Measurements from ENCODE around the gene CADM4. TPM values are rescaled to one million over a fixed set of nuclear protein-coding genes. Genes with fewer than 3 reads are reported as not detected.

Gene CADM4
- total RNA-seq, 1 experiment from 2014 or later: 28.7 TPM

DNA sequence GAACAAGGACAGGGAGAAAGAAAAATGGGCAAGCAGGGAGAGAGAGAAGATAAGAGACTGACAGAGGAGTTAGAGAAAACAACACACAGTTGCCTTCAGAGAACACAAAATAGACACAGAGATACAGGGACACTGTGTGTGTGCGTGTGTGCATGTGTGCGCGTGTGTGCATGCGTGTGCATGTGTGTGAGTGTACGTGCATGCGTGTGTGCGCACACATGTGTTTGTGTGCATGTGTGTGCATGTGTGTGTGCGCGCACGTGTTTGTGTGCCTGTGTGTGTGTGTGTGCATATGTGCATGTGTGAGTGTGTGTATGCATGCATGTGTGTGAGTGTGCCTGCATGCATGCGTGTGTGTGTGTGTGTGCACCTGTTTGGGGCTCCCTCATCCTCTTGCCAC is 36.3 kb upstream of the CADM4 start:
- CTCF ChIA-PET: no interaction called here

DNA sequence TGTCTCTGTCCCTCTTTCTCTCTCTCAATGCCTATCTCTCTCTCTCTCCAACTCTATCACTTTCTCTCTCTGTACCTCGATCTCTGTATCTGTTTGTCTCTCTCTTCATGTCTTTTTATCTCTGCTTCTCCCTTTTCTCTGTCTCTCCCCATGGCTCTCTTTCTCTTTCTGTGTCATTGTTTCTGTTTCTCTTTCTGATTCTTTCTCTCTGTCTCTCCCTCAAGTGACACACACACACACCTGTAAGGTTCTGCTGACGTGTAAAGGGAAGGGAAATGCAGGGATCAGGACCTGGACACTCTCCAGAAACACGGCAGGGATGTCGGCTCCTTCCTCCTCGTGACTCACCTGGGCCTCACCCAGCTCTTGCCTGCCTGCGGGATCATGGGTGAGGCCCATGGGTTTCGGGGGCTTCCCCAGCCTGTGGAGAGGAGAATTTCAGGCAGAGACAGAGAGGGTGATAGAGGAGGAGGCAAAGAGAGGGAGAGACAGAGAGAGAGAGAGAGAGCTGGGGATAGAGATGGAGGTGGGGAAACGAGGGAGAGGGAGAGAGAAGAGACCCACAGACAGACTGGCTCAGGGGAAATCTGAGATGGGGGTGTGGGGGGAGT is 35.7 kb upstream of the CADM4 start:
- H3K27me3 ChIP-seq (ENCODE audit: insufficient read depth, low read length): no peaks in the 10 kb centered on the region
- ChIA-PET POLR2A (interaction anchor here (0.7 to 2.0 kb wide), 4 partner anchors 12 to 50 kb away, joined by 3 to 8 read pairs (median 3); no protein-coding TSS in a partner anchor), RAD21 (ENCODE audit: low non-redundant PET in 1 of 2, low total read pairs in 2 of 2, uncharacterized antibody in 2 of 2, unreplicated experiment in 2 of 2) (interaction anchor here in 1 of 2 experiments (0.6 kb wide), 1 partner anchor 109 kb away, joined by 4 read pairs; no protein-coding TSS in a partner anchor), CTCF (no interaction called here)
- H4K20me1 ChIP-seq (ENCODE audit: insufficient read depth): no peaks in the 10 kb centered on the region
- BruUV-seq (replicated peaks): no TSS peak
- peak overlapping the region; percentile 72 for H3K27ac ChIP-seq (ENCODE audit: low read depth, low read length)
- H3K9ac ChIP-seq (ENCODE audit: low read length): peak overlapping the region; percentile 54
- ATAC-seq (peak; percentile 89), DNase-seq (ENCODE audit: low read depth, low spot score) (peak; percentile 92)
- H3K36me3 ChIP-seq (ENCODE audit: control insufficient read depth in 1 of 2, insufficient read depth in 2 of 2, low read length in 2 of 2): no peaks in the 10 kb centered on the region
- peaks cover 37 to 69% of the 10 kb centered on the region in 2 experiments for H3K4me1 ChIP-seq (ENCODE audit: control insufficient read depth in 1 of 2, insufficient read depth in 2 of 2, low read length in 2 of 2)
- no peaks in the 10 kb centered on the region for H3K9me2 ChIP-seq (ENCODE audit: insufficient read depth)
- H2AFZ ChIP-seq (ENCODE audit: low read depth, low read length, poor library complexity, severe bottlenecking): no peak overlapping the region
- H3K9me3 ChIP-seq (ENCODE audit: control insufficient read depth in 1 of 2, insufficient read depth in 1 of 2, low read depth in 1 of 2, low read length in 2 of 2): no peaks in the 10 kb centered on the region
- intact Hi-C loops (cut with micrococcal nuclease): loop anchor here (10.0 kb wide), 1 partner anchor 109 kb away; the partner anchor contains the start of gene KCNN4
- H3K4me2 ChIP-seq (ENCODE audit: low read length): peak overlapping the region; percentile 70
- H3K79me2 ChIP-seq (ENCODE audit: insufficient read depth, low read length): no peaks in the 10 kb centered on the region; the same call in 1 of the 2 replicates
- peak overlapping the region in 1 of 2 experiments; percentile 34; a peak in 3 of 4 replicates for H3K4me3 ChIP-seq (replicated peaks in 1 of 2; ENCODE audit: low read depth in 1 of 2, low read length in 2 of 2)
- TF ChIP-seq JUND (IDR thresholded peaks at IDR 0.05) (peak; percentile 93), POLR2AphosphoS5 (IDR thresholded peaks at IDR 0.05; ENCODE audit: low read depth, low read length) (peak; percentile 48; the same call in 1 of the 2 replicates), SRF (IDR thresholded peaks at IDR 0.05; ENCODE audit: low read depth) (no peak; the same call in 1 of the 2 replicates), SP1 (IDR thresholded peaks at IDR 0.05; ENCODE audit: low read depth) (peak; percentile 93), ZFX (IDR thresholded peaks at IDR 0.05) (no peak), SIN3A (IDR thresholded peaks at IDR 0.05; ENCODE audit: low read depth) (no peak; the same call in 1 of the 2 replicates), CEBPB (IDR thresholded peaks at IDR 0.05; ENCODE audit: low read depth) (no peak; the same call in 1 of the 2 replicates)
- TF ChIP-seq, protein P1, sequence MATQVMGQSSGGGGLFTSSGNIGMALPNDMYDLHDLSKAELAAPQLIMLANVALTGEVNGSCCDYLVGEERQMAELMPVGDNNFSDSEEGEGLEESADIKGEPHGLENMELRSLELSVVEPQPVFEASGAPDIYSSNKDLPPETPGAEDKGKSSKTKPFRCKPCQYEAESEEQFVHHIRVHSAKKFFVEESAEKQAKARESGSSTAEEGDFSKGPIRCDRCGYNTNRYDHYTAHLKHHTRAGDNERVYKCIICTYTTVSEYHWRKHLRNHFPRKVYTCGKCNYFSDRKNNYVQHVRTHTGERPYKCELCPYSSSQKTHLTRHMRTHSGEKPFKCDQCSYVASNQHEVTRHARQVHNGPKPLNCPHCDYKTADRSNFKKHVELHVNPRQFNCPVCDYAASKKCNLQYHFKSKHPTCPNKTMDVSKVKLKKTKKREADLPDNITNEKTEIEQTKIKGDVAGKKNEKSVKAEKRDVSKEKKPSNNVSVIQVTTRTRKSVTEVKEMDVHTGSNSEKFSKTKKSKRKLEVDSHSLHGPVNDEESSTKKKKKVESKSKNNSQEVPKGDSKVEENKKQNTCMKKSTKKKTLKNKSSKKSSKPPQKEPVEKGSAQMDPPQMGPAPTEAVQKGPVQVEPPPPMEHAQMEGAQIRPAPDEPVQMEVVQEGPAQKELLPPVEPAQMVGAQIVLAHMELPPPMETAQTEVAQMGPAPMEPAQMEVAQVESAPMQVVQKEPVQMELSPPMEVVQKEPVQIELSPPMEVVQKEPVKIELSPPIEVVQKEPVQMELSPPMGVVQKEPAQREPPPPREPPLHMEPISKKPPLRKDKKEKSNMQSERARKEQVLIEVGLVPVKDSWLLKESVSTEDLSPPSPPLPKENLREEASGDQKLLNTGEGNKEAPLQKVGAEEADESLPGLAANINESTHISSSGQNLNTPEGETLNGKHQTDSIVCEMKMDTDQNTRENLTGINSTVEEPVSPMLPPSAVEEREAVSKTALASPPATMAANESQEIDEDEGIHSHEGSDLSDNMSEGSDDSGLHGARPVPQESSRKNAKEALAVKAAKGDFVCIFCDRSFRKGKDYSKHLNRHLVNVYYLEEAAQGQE (IDR thresholded peaks at IDR 0.05; ENCODE audit: low read depth): no peak
- TF ChIP-seq, protein P2, sequence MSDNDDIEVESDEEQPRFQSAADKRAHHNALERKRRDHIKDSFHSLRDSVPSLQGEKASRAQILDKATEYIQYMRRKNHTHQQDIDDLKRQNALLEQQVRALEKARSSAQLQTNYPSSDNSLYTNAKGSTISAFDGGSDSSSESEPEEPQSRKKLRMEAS (IDR thresholded peaks at IDR 0.05): peak; percentile 88
- TF ChIP-seq, protein P3, sequence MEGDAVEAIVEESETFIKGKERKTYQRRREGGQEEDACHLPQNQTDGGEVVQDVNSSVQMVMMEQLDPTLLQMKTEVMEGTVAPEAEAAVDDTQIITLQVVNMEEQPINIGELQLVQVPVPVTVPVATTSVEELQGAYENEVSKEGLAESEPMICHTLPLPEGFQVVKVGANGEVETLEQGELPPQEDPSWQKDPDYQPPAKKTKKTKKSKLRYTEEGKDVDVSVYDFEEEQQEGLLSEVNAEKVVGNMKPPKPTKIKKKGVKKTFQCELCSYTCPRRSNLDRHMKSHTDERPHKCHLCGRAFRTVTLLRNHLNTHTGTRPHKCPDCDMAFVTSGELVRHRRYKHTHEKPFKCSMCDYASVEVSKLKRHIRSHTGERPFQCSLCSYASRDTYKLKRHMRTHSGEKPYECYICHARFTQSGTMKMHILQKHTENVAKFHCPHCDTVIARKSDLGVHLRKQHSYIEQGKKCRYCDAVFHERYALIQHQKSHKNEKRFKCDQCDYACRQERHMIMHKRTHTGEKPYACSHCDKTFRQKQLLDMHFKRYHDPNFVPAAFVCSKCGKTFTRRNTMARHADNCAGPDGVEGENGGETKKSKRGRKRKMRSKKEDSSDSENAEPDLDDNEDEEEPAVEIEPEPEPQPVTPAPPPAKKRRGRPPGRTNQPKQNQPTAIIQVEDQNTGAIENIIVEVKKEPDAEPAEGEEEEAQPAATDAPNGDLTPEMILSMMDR (IDR thresholded peaks at IDR 0.05 in 2 of 3, conservative IDR thresholded peaks at IDR 0.05 in 1 of 3; ENCODE audit: borderline replicate concordance in 1 of 3, insufficient read depth in 1 of 3, low read depth in 2 of 3, low read length in 2 of 3): no peak
- TF ChIP-seq, protein P4, sequence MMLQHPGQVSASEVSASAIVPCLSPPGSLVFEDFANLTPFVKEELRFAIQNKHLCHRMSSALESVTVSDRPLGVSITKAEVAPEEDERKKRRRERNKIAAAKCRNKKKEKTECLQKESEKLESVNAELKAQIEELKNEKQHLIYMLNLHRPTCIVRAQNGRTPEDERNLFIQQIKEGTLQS (IDR thresholded peaks at IDR 0.05): no peak

More for the DNA sequence above, 36.3 kb upstream of the CADM4 start:
- Histone ChIP-seq H3K36me3 (ENCODE audit: control insufficient read depth in 1 of 2, insufficient read depth in 2 of 2, low read length in 2 of 2) (no peaks in the 10 kb centered on the region), H3K9me2 (ENCODE audit: insufficient read depth) (no peaks in the 10 kb centered on the region), H3K4me2 (ENCODE audit: low read length) (peak overlapping the region; percentile 70), H3K27ac (ENCODE audit: low read depth, low read length) (peak overlapping the region; percentile 72), H4K20me1 (ENCODE audit: insufficient read depth) (no peaks in the 10 kb centered on the region), H3K27me3 (ENCODE audit: insufficient read depth, low read length) (no peaks in the 10 kb centered on the region), H2AFZ (ENCODE audit: low read depth, low read length, poor library complexity, severe bottlenecking) (no peak overlapping the region), H3K4me3 (replicated peaks in 1 of 2; ENCODE audit: low read depth in 1 of 2, low read length in 2 of 2) (peak overlapping the region in 1 of 2 experiments; percentile 34; a peak in 3 of 4 replicates), H3K9me3 (ENCODE audit: control insufficient read depth in 1 of 2, insufficient read depth in 1 of 2, low read depth in 1 of 2, low read length in 2 of 2) (no peaks in the 10 kb centered on the region), H3K79me2 (ENCODE audit: insufficient read depth, low read length) (no peaks in the 10 kb centered on the region), H3K9ac (ENCODE audit: low read length) (peak overlapping the region; percentile 54), H3K4me1 (ENCODE audit: control insufficient read depth in 1 of 2, insufficient read depth in 2 of 2, low read length in 2 of 2) (peaks cover 36 to 64% of the 10 kb centered on the region in 2 experiments)
- RAD21 ChIA-PET (ENCODE audit: low non-redundant PET in 1 of 2, low total read pairs in 2 of 2, uncharacterized antibody in 2 of 2, unreplicated experiment in 2 of 2): no interaction called here
- DNase-seq (ENCODE audit: low read depth, low spot score) (no peak), ATAC-seq (peak; percentile 20)
- POLR2A ChIA-PET: interaction anchor here (1.0 to 2.0 kb wide), 3 partner anchors 11 to 14 kb away, joined by 3 to 8 read pairs (median 3); no protein-coding TSS in a partner anchor
- no TSS peak for BruUV-seq (replicated peaks)
- TF ChIP-seq ZFX (IDR thresholded peaks at IDR 0.05) (no peak), TCF7L2 (IDR thresholded peaks at IDR 0.05; ENCODE audit: borderline replicate concordance, extremely low read depth, insufficient read depth, insufficient read length) (no peak), POLR2A (IDR thresholded peaks at IDR 0.05; ENCODE audit: borderline replicate concordance, extremely low read depth, insufficient read depth, insufficient read length) (no peak), YY1 (IDR thresholded peaks at IDR 0.05; ENCODE audit: extremely low read depth, insufficient replicate concordance, low read depth, low read length) (no peak), EGR1 (IDR thresholded peaks at IDR 0.05; ENCODE audit: low read depth) (no peak), SP1 (IDR thresholded peaks at IDR 0.05; ENCODE audit: low read depth) (no peak)
- intact Hi-C loops (cut with micrococcal nuclease): loop anchor here (10.0 kb wide), 1 partner anchor 109 kb away; the partner anchor contains the start of gene KCNN4
